Right lobe of liver (tissue), 6 donors: ENCODE data around the gene DKC1. TPM values are rescaled to one million over a fixed set of nuclear protein-coding genes. Genes with fewer than 3 reads are reported as not detected.
A peak's percentile ranks its signal among the peaks of the same experiment; 100 is the strongest.

Experiments
- ATAC-seq, 4 donors: fragments of 200-7000 bp; cut with Tn5 transposase; one replicate each; pipeline ENCODE4 v1.9.1; 2020; ENCODE audit warnings: mild to moderate bottlenecking in 4 of 4, moderate library complexity in 4 of 4
- DNase-seq, 3 donors: peaks; one replicate each; pipeline ENCODE4 v3.0.0-alpha.2; 2020
- H3K27ac ChIP-seq, 3 donors: fragments of 200-600 bp; one replicate each; pipeline ENCODE4 v1.8.0; 2022
- H3K27me3 ChIP-seq, 2 donors: fragments of 200-600 bp; one replicate each; pipeline ENCODE4 v1.8.0; 2022
- H3K36me3 ChIP-seq, 4 donors: fragments of 200-600 bp; sonication (generic) in 1 of 4; one replicate each; pipeline versions ENCODE4 v1.5.1 to v1.8.0; 2017 to 2022; ENCODE audit warnings: control low read depth in 1 of 4
- H3K4me1 ChIP-seq, 4 donors: fragments of 200-600 bp; sonication (generic) in 1 of 4; one replicate each; pipeline versions ENCODE4 v1.5.1 to v1.8.0; 2017 to 2022; ENCODE audit warnings: control low read depth in 1 of 4
- H3K4me3 ChIP-seq, 3 donors: fragments of 200-600 bp; one replicate each; pipeline ENCODE4 v1.8.0; 2022
- H3K9me3 ChIP-seq, 4 donors: fragments of 200-600 bp; sonication (generic) in 1 of 4; one replicate each; pipeline versions ENCODE4 v1.5.1 to v1.8.0; 2017 to 2022; ENCODE audit warnings: control low read depth in 1 of 4
- POLR2A ChIP-seq: fragments of 450-650 bp; IDR thresholded peaks from one replicate; pipeline ENCODE4 v1.6.1; 2017; ENCODE audit warnings: antibody characterized with exemption, mild to moderate bottlenecking
- WGBS: methylation state at CpG from one replicate; pipeline ENCODE4 v1.1.6; 2018; ENCODE audit warnings: low coverage, low lambda C conversion rate; ENCODE audit not compliant: insufficient coverage; ENCODE audit errors: missing lambda C conversion rate; 5-methylcytosine and 5-hydroxymethylcytosine counted together
- intact Hi-C, 2 donors: fragments of 100-400 bp; cut with DNase I; formaldehyde crosslinking; loops; one replicate each; pipeline versions ENCODE4 v1.11.2 to v1.14.1; 2022
- total RNA-seq, 6 experiments: library from RNA; depleted of rRNA in 2 of 6; stranded (reverse); fragments of >200 nt in 2 of 6; fragmentation: NEBNext Ultra II Directional in 3 of 6; extraction: Animal tissue kit (Norgen Biotek cat#: 25700) in 3 of 6; gene quantifications; one replicate each; pipeline versions ENCODE4 v1.1.0 to v1.2.4, GENCODE V29; 2016 to 2023
- TF ChIP-seq, protein P1 (sequence below), 4 donors: fragments of 200-600 bp in 3 of 4; fragments of 450-650 bp in 1 of 4; IDR thresholded peaks; one replicate each; pipeline versions ENCODE4 v1.5.1 to v1.8.0; 2016 to 2022; ENCODE audit warnings: antibody characterized with exemption in 4 of 4, mild to moderate bottlenecking in 2 of 4
- donor health status: DM: no; HTN: yes; CAD: no.
- donor health status: DM: no; HTN: no; CAD: no.
- donor health status: DM: no; HTN: no; CAD: no.
- donor health status: DM: no; HTN: yes; CAD: no.
- donor health status: DM: no; HTN: yes; CAD: no.

DKC1 gene
- total RNA-seq, 6 experiments from 2014 or later, result 9.7 to 21.2 (median 17.7) TPM

GRCh38 chrX:154718616-154719015, 44.0 kb upstream of the DKC1 start:
- Histone ChIP-seq H3K27ac (peak overlapping the region in 1 of 3 donors; percentile 8), H3K4me1 (no peaks in the 10 kb centered on the region), H3K27me3 (peaks cover 0 to 8% of the 10 kb centered on the region in 2 donors), H3K36me3 (no peaks in the 10 kb centered on the region), H3K4me3 (no peak overlapping the region), H3K9me3 (no peaks in the 10 kb centered on the region)
- intact Hi-C loops, result no loop called here
- TF ChIP-seq, protein P1, sequence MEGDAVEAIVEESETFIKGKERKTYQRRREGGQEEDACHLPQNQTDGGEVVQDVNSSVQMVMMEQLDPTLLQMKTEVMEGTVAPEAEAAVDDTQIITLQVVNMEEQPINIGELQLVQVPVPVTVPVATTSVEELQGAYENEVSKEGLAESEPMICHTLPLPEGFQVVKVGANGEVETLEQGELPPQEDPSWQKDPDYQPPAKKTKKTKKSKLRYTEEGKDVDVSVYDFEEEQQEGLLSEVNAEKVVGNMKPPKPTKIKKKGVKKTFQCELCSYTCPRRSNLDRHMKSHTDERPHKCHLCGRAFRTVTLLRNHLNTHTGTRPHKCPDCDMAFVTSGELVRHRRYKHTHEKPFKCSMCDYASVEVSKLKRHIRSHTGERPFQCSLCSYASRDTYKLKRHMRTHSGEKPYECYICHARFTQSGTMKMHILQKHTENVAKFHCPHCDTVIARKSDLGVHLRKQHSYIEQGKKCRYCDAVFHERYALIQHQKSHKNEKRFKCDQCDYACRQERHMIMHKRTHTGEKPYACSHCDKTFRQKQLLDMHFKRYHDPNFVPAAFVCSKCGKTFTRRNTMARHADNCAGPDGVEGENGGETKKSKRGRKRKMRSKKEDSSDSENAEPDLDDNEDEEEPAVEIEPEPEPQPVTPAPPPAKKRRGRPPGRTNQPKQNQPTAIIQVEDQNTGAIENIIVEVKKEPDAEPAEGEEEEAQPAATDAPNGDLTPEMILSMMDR (IDR thresholded peaks at IDR 0.05), result no peak
- TF ChIP-seq POLR2A, result no peak
- 62% methylated on average over 1 of the region's 1 CpG for WGBS
- no peak for DNase-seq
- ATAC-seq, result peak in 1 of 4 donors; percentile 30

DNA sequence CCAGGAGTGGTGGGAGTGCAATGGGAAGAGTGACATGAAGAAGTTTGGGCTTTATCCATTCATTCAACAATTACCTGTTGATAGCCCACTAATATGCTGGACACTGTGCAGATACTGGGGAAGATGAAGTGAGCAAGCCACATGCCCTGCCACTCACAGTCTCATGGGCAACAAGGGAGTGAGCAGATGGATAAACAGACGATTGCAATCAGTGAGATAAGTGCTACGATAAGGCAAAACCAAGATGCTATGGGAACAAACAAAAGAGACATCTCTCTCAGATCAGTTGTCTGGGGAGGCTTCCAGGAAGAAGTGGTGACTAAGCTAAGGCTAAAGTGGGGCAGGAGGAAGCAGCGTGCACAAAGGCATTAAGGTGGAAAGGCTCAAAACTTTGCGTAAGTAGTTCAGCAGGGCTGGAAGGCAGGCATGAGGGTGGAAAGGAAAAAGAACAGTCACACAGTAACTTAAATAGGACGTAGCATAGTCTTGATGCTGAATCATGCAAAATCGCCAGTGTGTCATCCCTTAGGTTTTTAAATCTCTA, 43.5 kb upstream of the DKC1 start:
- ATAC-seq, result peak in 3 of 4 donors; percentile 36 to 48 (median 41)
- 34% methylated on average over 6 of the region's 6 CpGs for WGBS

GRCh38 chrX:154720067-154720466, 42.6 kb upstream of the DKC1 start:
- TF ChIP-seq, protein P1 (IDR thresholded peaks at IDR 0.05), result no peak
- no peak for TF ChIP-seq POLR2A
- Histone ChIP-seq H3K9me3 (no peaks in the 10 kb centered on the region), H3K36me3 (no peaks in the 10 kb centered on the region), H3K27ac (no peak overlapping the region), H3K27me3 (peaks cover 0 to 8% of the 10 kb centered on the region in 2 donors), H3K4me3 (no peak overlapping the region), H3K4me1 (no peaks in the 10 kb centered on the region)
- 69% methylated on average over 4 of the region's 4 CpGs for WGBS
- DNase-seq (no peak), ATAC-seq (no peak)
- intact Hi-C loops, result no loop called here

More for the DNA sequence above, 43.5 kb upstream of the DKC1 start:
- DNase-seq, result no peak
- intact Hi-C loops, result no loop called here
- Histone ChIP-seq H3K4me1 (no peaks in the 10 kb centered on the region), H3K9me3 (no peaks in the 10 kb centered on the region), H3K4me3 (no peak overlapping the region), H3K27me3 (peaks cover 0 to 8% of the 10 kb centered on the region in 2 donors), H3K36me3 (no peaks in the 10 kb centered on the region), H3K27ac (no peak overlapping the region)
- no peak for TF ChIP-seq POLR2A
- TF ChIP-seq, protein P1 (IDR thresholded peaks at IDR 0.05), result no peak

- no peaks in the 10 kb centered on the region for H3K27me3 ChIP-seq
- DNase-seq (no peak), ATAC-seq (no peak)
- TF ChIP-seq, protein P1 (IDR thresholded peaks at IDR 0.05), result no peak
- no peak for TF ChIP-seq POLR2A
- 71% methylated on average over 3 of the region's 3 CpGs for WGBS
- no peaks in the 10 kb centered on the region for H3K36me3 ChIP-seq
- intact Hi-C loops, result no loop called here
- H3K9me3 ChIP-seq, result no peaks in the 10 kb centered on the region
- H3K27ac ChIP-seq, result no peak overlapping the region
- no peak overlapping the region for H3K4me3 ChIP-seq
- no peaks in the 10 kb centered on the region for H3K4me1 ChIP-seq
Measured at GRCh38 chrX:154721155-154721554, 41.5 kb upstream of the DKC1 start.
